Loucy (cell line): ENCODE data around the gene NQO2.
"Not testable (repeated sequence)": the region's sequence is repeated elsewhere in the genome, so short reads cannot be mapped to it uniquely, and the experiment has no call there.

Source experiments
- H2AFZ ChIP-seq: fragments of 200-600 bp; sonication (generic); 2 replicates; pipeline ENCODE4 v1.6.0; 2016; ENCODE audit warnings: antibody characterized with exemption, mild to moderate bottlenecking, low read length, moderate library complexity
- H3F3A ChIP-seq: fragments of 200-600 bp; 2 replicates; pipeline ENCODE4 v1.6.0; 2016; ENCODE audit warnings: antibody characterized with exemption, low read depth, mild to moderate bottlenecking
- H3K27me3 ChIP-seq: fragments of 200-600 bp; sonication (generic); 2 replicates; pipeline ENCODE4 v1.6.1; 2014; ENCODE audit warnings: low read length, mild to moderate bottlenecking; ENCODE audit not compliant: insufficient read depth, poor library complexity, severe bottlenecking
- H3K36me3 ChIP-seq: fragments of 200-600 bp; sonication (generic); 2 replicates; pipeline ENCODE4 v1.6.1; 2016; ENCODE audit warnings: low read length; ENCODE audit not compliant: insufficient read depth
- H3K4me1 ChIP-seq: fragments of 200-600 bp; sonication (generic); 2 replicates; pipeline ENCODE4 v1.5.1; 2014; ENCODE audit warnings: low read length, mild to moderate bottlenecking; ENCODE audit not compliant: insufficient read depth, poor library complexity, severe bottlenecking
- H3K4me2 ChIP-seq: fragments of 200-600 bp; sonication (generic); 2 replicates; pipeline ENCODE4 v1.6.0; 2014; ENCODE audit warnings: antibody characterized with exemption, low read length, low read depth, mild to moderate bottlenecking; ENCODE audit not compliant: poor library complexity, severe bottlenecking
- H3K4me3 ChIP-seq: fragments of 200-600 bp; sonication (generic); 2 replicates; pipeline ENCODE4 v1.5.1; 2014; ENCODE audit warnings: low read length, mild to moderate bottlenecking, mixed read lengths; ENCODE audit not compliant: poor library complexity, severe bottlenecking
- H3K79me2 ChIP-seq: fragments of 200-600 bp; sonication (generic); 2 replicates; pipeline ENCODE4 v1.6.1; 2014; ENCODE audit warnings: low read length; ENCODE audit not compliant: insufficient read depth
- H3K9ac ChIP-seq: fragments of 200-600 bp; sonication (generic); 2 replicates; pipeline ENCODE4 v1.6.0; 2014; ENCODE audit warnings: mild to moderate bottlenecking, low read depth, low read length, moderate library complexity; ENCODE audit not compliant: poor library complexity, severe bottlenecking
- H3K9me2 ChIP-seq: fragments of 200-600 bp; sonication (generic); replicated peaks from 2 replicates; pipeline ENCODE4 v1.6.1; 2016; ENCODE audit warnings: low read depth, low read length, mixed read lengths
- H3K9me3 ChIP-seq: fragments of 200-600 bp; sonication (generic); 2 replicates; pipeline ENCODE4 v1.6.1; 2014; ENCODE audit warnings: mild to moderate bottlenecking, antibody characterized with exemption, low read length, low read depth; ENCODE audit not compliant: insufficient read depth
- H4K20me1 ChIP-seq: fragments of 200-600 bp; sonication (generic); 2 replicates; pipeline ENCODE4 v1.6.0; 2014; ENCODE audit warnings: antibody characterized with exemption, low read length, mild to moderate bottlenecking; ENCODE audit not compliant: insufficient read depth, poor library complexity, severe bottlenecking
- EZH2phosphoT487 ChIP-seq: fragments of 200-600 bp; IDR thresholded peaks from 2 replicates; pipeline ENCODE4 v1.6.1; 2018; ENCODE audit warnings: antibody characterized with exemption, mild to moderate bottlenecking, moderate library complexity, borderline replicate concordance
- TF ChIP-seq, protein P1 (sequence below): fragments of 200-600 bp; sonication (generic); conservative IDR thresholded peaks from 2 replicates; pipeline ENCODE4 v1.5.1; 2014; ENCODE audit warnings: mild to moderate bottlenecking, antibody characterized with exemption, low read length

NQO2 gene

DNA sequence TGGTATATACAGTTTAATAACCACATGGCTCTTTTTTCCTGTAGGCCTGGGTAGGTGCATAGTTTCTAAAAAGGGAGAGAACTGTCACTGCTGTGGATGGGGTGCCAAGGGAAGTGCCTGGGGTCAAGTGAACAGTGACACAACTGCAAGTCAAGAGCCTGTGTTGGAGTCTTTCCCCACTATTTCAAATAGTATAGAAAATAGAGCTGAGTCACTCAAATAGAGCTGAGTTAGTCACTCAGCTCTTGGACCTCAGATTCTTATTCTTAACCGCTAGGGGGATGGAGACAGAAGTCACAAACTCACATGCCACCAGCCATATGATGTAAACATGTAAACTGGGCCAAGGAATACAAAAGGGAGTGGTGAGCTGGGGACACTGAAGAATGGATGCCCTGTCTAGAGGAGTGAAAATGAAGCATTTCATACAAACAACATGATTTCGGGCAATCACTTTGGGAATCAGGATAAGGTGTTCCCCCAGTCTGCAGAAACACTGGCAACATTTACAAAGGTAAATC is 2.1 kb downstream of the NQO2 start:
- Histone ChIP-seq H3K9me2 (no peaks in the 10 kb centered on the region), H3K4me2 (no peak overlapping the region), H3K4me1 (peaks cover 20% of the 10 kb centered on the region), H3K9ac (no peak overlapping the region), H3F3A (peaks cover 4% of the 10 kb centered on the region; the same call in 1 of the 2 replicates), H2AFZ (no peak overlapping the region), H3K4me3 (no peak overlapping the region), H3K79me2 (peaks cover 8% of the 10 kb centered on the region), H3K27me3 (no peaks in the 10 kb centered on the region), H3K9me3 (no peaks in the 10 kb centered on the region), H4K20me1 (no peaks in the 10 kb centered on the region), H3K36me3 (no peaks in the 10 kb centered on the region)
- no peak for TF ChIP-seq EZH2phosphoT487
- TF ChIP-seq, protein P1, sequence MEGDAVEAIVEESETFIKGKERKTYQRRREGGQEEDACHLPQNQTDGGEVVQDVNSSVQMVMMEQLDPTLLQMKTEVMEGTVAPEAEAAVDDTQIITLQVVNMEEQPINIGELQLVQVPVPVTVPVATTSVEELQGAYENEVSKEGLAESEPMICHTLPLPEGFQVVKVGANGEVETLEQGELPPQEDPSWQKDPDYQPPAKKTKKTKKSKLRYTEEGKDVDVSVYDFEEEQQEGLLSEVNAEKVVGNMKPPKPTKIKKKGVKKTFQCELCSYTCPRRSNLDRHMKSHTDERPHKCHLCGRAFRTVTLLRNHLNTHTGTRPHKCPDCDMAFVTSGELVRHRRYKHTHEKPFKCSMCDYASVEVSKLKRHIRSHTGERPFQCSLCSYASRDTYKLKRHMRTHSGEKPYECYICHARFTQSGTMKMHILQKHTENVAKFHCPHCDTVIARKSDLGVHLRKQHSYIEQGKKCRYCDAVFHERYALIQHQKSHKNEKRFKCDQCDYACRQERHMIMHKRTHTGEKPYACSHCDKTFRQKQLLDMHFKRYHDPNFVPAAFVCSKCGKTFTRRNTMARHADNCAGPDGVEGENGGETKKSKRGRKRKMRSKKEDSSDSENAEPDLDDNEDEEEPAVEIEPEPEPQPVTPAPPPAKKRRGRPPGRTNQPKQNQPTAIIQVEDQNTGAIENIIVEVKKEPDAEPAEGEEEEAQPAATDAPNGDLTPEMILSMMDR: peak; percentile 77

DNA sequence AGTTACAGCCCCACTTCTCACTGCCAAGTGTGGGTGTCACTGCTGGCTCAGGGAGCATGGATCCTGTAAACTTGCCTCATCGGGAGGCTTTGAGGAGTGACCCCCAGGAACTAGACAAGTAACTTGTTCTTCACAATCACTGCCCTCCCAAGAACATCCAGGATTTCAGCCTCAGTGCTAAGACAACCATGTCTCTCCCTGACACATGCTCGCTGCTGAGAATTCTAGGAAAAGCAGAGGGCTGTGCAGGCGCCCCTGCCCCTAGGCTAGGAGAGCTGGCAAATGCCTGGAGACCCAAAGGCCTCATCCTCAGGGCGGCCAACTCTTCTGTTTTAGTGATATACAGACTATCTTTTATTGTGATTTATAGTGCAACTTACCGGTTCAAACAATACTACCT is 3.5 kb downstream of the NQO2 start:
- H3K4me1 ChIP-seq: peaks cover 20% of the 10 kb centered on the region
- not testable (repeated sequence) for H3K4me2 ChIP-seq, H3K79me2 ChIP-seq, H4K20me1 ChIP-seq, H3K36me3 ChIP-seq, H3F3A ChIP-seq, H3K9me3 ChIP-seq, H3K27me3 ChIP-seq, H3K9ac ChIP-seq, H2AFZ ChIP-seq, H3K4me3 ChIP-seq, H3K9me2 ChIP-seq

DNA sequence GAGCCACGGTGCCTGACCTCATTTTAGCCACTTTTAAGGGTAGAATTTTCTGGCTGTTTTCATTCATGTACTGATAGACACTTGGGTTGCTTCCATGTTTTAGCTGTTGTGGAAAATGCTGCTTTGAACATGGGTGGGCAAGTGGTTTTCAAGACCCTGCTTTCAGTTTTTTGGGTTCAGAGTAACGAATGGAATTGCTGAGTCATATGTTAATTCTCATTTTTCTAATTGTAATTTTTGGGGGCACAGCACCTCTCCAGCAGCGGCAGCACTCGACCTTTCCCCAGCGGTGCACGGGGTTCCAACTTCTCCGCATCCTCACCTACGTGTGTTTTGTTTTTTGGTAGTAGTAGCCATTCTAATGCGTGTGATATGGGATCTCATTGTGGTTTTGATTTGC is 5.4 kb downstream of the NQO2 start:
- H3K4me2 ChIP-seq: no peak overlapping the region
- H3F3A ChIP-seq: peaks cover 4% of the 10 kb centered on the region; the same call in 1 of the 2 replicates
- H2AFZ ChIP-seq: no peak overlapping the region
- H3K36me3 ChIP-seq: no peaks in the 10 kb centered on the region
- no peaks in the 10 kb centered on the region for H4K20me1 ChIP-seq
- H3K79me2 ChIP-seq: peaks cover 4% of the 10 kb centered on the region
- no peak overlapping the region for H3K4me3 ChIP-seq
- H3K4me1 ChIP-seq: peaks cover 6% of the 10 kb centered on the region
- no peaks in the 10 kb centered on the region; the same call in 1 of the 2 replicates for H3K9me3 ChIP-seq
- TF ChIP-seq EZH2phosphoT487: no peak
- TF ChIP-seq, protein P1: no peak
- H3K9me2 ChIP-seq: no peaks in the 10 kb centered on the region
- no peak overlapping the region for H3K9ac ChIP-seq
- H3K27me3 ChIP-seq: no peaks in the 10 kb centered on the region

DNA sequence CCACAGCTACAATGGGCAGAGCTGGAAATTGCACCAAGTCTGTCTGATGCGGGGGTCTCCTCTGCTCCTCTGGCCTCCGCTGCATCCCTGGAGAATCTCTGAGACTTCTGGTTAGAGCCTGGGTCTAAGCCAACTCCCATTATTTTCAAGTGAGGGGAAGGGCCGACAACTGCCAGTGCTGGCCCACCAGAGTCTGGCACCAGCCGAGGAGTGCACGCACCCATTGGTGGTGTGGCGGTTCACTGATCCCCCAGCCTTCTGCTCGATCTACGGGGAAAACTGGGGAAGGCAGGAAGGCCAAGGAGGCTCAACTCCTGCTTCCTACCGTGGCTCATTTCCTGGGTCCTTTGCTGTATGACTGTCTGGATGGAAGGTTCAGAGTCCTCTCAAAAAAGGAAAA is 6.2 kb downstream of the NQO2 start:
- no peaks in the 10 kb centered on the region for H3K9me2 ChIP-seq
- no peaks in the 10 kb centered on the region for H4K20me1 ChIP-seq
- H3K27me3 ChIP-seq: no peaks in the 10 kb centered on the region

More for the DNA sequence above, 6.2 kb downstream of the NQO2 start:
- Histone ChIP-seq H3K36me3 (no peaks in the 10 kb centered on the region), H3F3A (peaks cover 4% of the 10 kb centered on the region; the same call in 1 of the 2 replicates), H3K79me2 (no peaks in the 10 kb centered on the region), H3K4me3 (no peak overlapping the region), H3K9me3 (peaks cover 2% of the 10 kb centered on the region; the same call in 1 of the 2 replicates), H3K4me1 (peaks cover 3% of the 10 kb centered on the region), H2AFZ (no peak overlapping the region), H3K4me2 (no peak overlapping the region), H3K9ac (no peak overlapping the region)
- TF ChIP-seq, protein P1: no peak
- TF ChIP-seq EZH2phosphoT487: no peak
